VCaP (cell line): Measurements from ENCODE around the gene SUSD5.

ENCODE experiments used
- H3K27ac ChIP-seq: fragments of 450-650 bp; 2 replicates; pipeline ENCODE4 v1.5.1; 2017
- CTCF ChIP-seq: fragments of 450-650 bp; conservative IDR thresholded peaks from 2 replicates; pipeline ENCODE4 v1.5.1; 2017; ENCODE audit warnings: mild to moderate bottlenecking, moderate library complexity

The SUSD5 gene

DNA sequence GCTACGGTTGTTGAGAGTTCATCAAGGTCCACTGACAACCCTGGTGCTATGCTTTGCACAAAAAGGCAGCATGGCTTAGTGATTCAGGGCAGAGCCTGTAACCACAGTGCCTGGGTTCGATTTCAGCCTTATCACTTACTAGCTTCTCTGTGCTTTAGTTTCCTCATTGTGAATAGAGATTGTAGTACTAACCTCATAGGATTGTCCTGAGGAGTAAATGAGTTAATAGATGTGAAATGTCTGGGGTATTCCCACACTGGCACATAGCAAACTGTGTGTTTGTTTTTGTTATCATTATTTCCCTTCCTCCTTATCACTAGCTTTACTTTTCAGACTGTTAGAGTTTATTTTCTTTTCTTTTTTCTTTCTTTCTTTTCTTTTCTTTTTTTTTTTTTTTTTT lies 88.5 kb downstream of the SUSD5 start:
- no peak overlapping the region for H3K27ac ChIP-seq
- TF ChIP-seq CTCF = no peak

DNA sequence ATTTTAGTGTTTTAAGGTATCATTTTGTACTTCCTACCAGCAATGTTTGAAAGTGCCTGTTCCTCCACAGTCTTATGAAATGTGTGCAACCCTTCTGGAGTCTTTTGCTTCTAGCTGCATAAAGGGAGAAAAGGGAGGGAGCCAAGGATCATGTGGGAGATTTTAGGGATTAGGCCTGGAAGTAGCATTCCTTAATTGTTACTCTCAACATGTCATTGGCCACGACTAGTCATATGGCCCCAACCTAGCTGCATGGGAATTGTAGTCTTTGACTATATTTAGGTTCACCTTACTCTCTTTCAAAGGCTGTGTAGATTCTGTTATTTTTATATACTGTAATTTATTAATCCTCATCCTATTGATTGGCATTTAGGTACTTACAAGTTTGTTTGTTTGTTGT lies 89.9 kb downstream of the SUSD5 start:
- TF ChIP-seq CTCF = no peak
- no peak overlapping the region for H3K27ac ChIP-seq

DNA sequence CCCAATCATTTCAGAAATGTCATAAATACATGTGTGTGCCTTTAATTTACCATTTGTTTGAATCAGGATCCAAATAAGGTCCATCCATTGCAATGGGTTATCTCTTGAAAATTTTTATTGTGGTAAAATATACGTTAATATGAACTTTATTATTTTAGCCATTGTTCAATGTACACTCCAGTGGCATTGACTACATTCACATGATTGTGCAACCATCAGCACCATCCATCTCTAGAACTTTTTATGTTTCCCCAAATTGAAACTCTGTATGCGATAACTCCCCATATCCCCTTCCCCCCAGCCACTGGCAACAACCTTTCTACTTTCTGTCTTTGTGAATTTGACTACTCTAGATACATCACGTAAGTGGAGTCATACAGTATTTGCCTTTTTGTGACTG lies 92.8 kb downstream of the SUSD5 start:
- no peak overlapping the region for H3K27ac ChIP-seq
- no peak for TF ChIP-seq CTCF

DNA sequence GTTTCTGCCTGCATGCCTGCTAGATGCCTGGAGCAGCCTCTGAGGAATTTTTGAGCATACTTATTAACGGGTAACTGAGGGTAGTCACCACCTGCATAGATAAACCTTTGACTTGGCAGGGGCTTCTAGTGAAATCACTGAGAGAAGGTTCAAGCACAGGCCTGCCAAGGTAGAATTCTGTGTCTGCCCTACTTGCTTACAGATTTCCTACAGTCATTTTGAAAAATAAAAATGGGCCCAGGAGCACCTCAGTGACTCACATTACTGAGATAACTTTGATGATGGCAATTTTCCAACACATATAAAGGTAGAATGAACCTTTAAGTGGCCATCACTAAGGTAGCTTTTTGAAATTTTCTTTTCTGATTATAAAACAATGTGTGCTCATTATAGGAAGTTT lies 94.0 kb downstream of the SUSD5 start:
- H3K27ac ChIP-seq = no peak overlapping the region
- no peak for TF ChIP-seq CTCF

DNA sequence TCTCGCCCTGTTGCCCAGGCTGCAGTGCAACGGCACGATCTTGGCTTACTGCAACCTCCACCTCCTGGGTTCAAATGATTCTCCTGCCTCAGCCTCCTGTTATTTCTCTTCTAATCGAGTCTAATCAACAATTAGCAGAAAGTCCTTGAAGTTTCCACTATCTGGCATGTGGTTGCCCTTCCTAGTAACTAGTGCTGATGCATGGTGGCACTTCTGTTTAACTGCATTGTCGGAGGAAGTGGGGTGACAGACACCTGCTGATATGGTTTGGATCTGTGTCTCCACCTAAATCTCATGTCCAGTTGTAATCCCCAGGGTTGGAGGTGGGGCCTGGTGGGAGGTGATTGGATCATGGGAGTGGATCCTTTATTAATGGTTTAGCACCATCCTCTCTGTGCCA lies 95.6 kb downstream of the SUSD5 start:
- no peak for TF ChIP-seq CTCF
- H3K27ac ChIP-seq = no peak overlapping the region

- no peak for TF ChIP-seq CTCF
- no peak overlapping the region for H3K27ac ChIP-seq
Observed at GRCh38 chr3:33119891-33120290, 98.7 kb downstream of the SUSD5 start.

DNA sequence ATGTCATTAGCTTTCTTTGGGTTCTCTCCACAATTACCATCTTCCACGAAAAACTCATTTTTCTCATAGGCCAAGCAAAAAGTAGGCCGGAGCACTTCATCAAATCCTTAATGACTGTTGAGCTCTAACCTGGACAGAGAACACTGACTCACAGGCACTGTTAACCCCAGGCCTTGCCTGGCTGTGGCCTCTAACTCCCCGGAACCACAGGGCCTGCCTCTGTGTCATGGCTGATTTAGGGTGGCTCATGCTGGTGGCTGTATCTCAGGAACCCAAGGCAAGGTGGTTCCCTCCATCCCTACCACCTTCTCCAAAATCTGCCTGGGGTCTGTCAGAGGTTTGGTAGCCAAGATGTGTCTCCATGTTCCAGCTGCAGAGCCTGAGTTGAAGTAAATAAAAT lies 101.1 kb downstream of the SUSD5 start:
- H3K27ac ChIP-seq = no peak overlapping the region
- no peak for TF ChIP-seq CTCF
